Lower leg skin (tissue), 4 donors: Measurements from ENCODE around the gene UGT1A6. TPM values are rescaled to one million over a fixed set of nuclear protein-coding genes. Genes with fewer than 3 reads are reported as not detected.

Experiments used
- DNase-seq, 2 donors: peaks; one replicate each; pipeline ENCODE4 v3.0.0-alpha.2; 2019; ENCODE audit warnings: low spot score in 2 of 2
- H3K4me3 ChIP-seq: fragments of 200-600 bp; sonication (generic); 2 replicates; pipeline ENCODE4 v1.5.1; 2017; ENCODE audit warnings: mild to moderate bottlenecking, low read depth; ENCODE audit not compliant: poor library complexity, severe bottlenecking
- POLR2A ChIP-seq, 2 donors: fragments of 450-650 bp; IDR thresholded peaks; one replicate each; pipeline ENCODE4 v1.6.1; 2016 to 2017; ENCODE audit warnings: antibody characterized with exemption in 2 of 2, mild to moderate bottlenecking in 1 of 2, moderate library complexity in 1 of 2
- WGBS, 2 donors: methylation state at CpG; one replicate each; pipeline ENCODE4 v1.1.5; 2018; 5-methylcytosine and 5-hydroxymethylcytosine counted together
- intact Hi-C: fragments of 100-400 bp; cut with DNase I; formaldehyde crosslinking; loops from one replicate; pipeline ENCODE4 v1.15.0; 2023; ENCODE audit warnings: low total_unique reads
- total RNA-seq, 4 donors: library from RNA; depleted of rRNA; stranded (reverse); fragments of >200 nt; gene quantifications; one replicate each; pipeline ENCODE4 v1.1.0, GENCODE V29; 2016
- TF ChIP-seq, protein P1 (sequence below), 3 donors: fragments of 450-650 bp; IDR thresholded peaks; one replicate each; pipeline ENCODE4 v1.5.1; 2016; ENCODE audit warnings: antibody characterized with exemption in 3 of 3, mild to moderate bottlenecking in 3 of 3, moderate library complexity in 2 of 3

Gene UGT1A6
- total RNA-seq, 4 donors from 2014 or later, result 11.5 to 35.6 (median 14.4) TPM

DNA sequence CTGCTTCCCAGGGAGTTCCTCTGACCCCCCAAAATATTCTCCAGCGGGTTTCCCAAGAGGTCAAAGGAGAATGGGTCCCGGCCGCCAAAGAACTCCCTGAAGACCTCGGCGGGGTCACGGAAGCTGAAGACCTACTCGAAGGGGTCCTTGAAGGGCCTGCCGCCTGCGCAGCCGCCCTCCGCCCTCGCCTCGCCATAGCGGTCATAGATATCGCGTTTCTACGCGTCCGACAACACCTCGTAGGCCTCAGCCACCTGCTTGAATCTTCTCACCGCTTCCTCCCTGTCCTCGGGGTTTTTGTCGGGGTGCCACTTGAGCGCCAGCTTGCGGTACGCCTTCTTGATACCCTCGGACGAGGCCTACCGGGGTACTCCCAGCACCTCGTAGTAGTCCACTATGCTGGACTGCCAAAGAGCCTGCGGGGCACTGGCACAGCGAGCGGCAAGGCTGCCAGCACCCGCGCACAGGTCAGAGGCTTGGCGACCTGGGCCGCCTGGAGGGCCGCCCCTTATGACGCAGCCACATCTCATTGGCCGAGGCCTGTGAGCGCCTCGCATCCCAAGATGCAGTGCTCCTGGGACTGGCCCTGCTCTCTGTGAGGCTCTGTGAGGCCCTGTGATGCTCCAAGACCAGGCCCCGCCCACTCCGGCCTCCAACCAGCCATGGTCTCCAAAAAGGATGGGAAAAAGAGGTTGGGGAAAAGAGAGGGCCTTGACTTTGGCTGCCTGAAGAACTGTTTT is 62.4 kb downstream of the UGT1A6 start:
- 93 to 95% methylated on average over 38 to 41 of the region's 44 CpGs for WGBS, 2 donors
- intact Hi-C loops, result no loop called here
- TF ChIP-seq POLR2A (IDR thresholded peaks at IDR 0.05), result no peak
- TF ChIP-seq, protein P1, sequence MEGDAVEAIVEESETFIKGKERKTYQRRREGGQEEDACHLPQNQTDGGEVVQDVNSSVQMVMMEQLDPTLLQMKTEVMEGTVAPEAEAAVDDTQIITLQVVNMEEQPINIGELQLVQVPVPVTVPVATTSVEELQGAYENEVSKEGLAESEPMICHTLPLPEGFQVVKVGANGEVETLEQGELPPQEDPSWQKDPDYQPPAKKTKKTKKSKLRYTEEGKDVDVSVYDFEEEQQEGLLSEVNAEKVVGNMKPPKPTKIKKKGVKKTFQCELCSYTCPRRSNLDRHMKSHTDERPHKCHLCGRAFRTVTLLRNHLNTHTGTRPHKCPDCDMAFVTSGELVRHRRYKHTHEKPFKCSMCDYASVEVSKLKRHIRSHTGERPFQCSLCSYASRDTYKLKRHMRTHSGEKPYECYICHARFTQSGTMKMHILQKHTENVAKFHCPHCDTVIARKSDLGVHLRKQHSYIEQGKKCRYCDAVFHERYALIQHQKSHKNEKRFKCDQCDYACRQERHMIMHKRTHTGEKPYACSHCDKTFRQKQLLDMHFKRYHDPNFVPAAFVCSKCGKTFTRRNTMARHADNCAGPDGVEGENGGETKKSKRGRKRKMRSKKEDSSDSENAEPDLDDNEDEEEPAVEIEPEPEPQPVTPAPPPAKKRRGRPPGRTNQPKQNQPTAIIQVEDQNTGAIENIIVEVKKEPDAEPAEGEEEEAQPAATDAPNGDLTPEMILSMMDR (IDR thresholded peaks at IDR 0.05), result no peak
- H3K4me3 ChIP-seq, result no peak overlapping the region
- no peak for DNase-seq

DNA sequence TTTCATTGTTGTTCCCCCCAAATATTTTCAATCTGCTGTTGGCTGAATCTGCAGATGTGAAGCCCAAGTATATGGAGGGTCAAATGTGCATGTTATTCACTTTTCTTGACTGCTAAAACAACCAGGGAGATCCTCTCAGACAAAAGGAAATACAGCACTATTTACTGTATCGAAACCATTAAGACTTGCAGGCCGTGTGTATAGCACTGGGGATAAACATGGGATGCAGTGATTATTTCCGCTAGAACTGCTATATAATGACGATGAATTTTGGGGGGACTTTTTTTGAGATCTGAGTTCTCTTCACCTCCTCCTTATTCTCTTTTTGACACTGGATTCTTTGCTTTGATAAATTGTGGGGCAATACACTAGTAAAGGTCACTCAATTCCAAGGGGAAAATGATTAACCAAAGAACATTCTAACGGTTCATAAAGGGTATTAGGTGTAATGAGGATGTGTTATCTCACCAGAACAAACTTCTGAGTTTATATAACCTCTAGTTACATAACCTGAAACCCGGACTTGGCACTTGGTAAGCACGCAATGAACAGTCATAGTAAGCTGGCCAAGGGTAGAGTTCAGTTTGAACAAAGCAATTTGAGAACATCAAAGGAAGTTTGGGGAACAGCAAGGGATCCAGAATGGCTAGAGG is 63.9 kb downstream of the UGT1A6 start:
- TF ChIP-seq POLR2A (IDR thresholded peaks at IDR 0.05), result no peak
- TF ChIP-seq, protein P1 (IDR thresholded peaks at IDR 0.05), result no peak
- WGBS, 2 donors, result 71 to 73% methylated on average over 7 of the region's 7 CpGs
- intact Hi-C loops, result no loop called here
- no peak overlapping the region for H3K4me3 ChIP-seq
- DNase-seq, result no peak

DNA sequence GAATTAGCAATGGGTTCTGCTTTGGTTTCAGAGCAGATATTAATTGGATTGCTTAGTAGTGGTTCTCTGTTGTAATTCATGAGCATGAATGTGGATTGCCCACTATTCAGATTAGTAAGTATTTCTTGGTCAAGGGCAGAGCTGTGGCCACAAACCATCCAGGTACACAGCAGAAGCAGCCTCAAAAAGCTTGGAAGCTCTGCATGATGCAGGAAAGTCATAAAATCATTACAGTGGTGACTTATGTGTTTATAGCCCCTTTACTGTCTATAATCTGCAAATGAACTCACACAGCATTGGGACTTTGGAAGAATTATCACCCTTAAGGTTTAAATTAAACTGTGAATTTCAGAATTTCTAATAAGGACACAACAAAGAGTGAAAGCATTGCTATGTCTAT is 65.5 kb downstream of the UGT1A6 start:
- TF ChIP-seq, protein P1 (IDR thresholded peaks at IDR 0.05), result no peak
- TF ChIP-seq POLR2A (IDR thresholded peaks at IDR 0.05), result no peak
- H3K4me3 ChIP-seq, result no peak overlapping the region
- DNase-seq, result no peak
- intact Hi-C loops, result no loop called here

DNA sequence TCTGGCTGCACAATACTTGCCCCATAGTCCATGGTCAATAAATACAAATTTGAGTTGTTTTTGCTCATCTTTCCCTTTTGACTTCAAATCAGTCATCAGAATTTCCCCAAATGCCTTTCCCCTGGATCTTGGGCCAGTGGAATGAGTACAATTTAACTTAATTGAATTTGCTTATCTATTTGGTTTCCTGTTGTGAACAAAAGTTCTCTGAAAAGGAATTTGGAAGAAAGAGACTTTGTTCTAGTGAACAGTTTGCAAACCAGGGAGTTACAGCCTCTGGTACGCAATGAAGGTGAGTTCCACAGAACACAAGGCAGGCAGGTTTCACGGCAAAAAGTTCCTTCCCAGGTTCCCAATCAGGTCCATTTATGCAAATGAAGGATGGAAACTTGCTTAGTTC is 66.2 kb downstream of the UGT1A6 start:
- H3K4me3 ChIP-seq, result no peak overlapping the region
- intact Hi-C loops, result no loop called here
- 85 to 93% methylated on average over 2 of the region's 2 CpGs for WGBS, 2 donors
- TF ChIP-seq, protein P1 (IDR thresholded peaks at IDR 0.05), result no peak
- no peak for TF ChIP-seq POLR2A (IDR thresholded peaks at IDR 0.05)
- DNase-seq, result no peak

DNA sequence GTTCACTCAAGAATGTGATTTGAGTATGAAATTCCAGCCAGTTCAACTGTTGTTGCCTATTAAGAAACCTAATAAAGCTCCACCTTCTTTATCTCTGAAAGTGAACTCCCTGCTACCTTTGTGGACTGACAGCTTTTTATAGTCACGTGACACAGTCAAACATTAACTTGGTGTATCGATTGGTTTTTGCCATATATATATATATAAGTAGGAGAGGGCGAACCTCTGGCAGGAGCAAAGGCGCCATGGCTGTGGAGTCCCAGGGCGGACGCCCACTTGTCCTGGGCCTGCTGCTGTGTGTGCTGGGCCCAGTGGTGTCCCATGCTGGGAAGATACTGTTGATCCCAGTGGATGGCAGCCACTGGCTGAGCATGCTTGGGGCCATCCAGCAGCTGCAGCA is 67.4 kb downstream of the UGT1A6 start, which contains the start of gene UGT1A1:
UGT1A1 (plus strand) TSS at position 228 of the 400 bp plus-strand sequence; CDS start at position 246, 18 bp downstream.
- H3K4me3 ChIP-seq, result no peak within 1 kb of the TSS
- intact Hi-C loops, result no loop called here
- 88 to 94% methylated on average over 6 of the region's 6 CpGs for WGBS, 2 donors
- no peak for TF ChIP-seq POLR2A (IDR thresholded peaks at IDR 0.05)
- TF ChIP-seq, protein P1 (IDR thresholded peaks at IDR 0.05), result no peak
- no peak for DNase-seq
